Measurements from ENCODE around the gene TTC27. TPM values are rescaled to one million over a fixed set of nuclear protein-coding genes. Genes with fewer than 3 reads are reported as not detected.

TTC27 gene
- total and polyA plus RNA-seq, 2 of the 13 experiments (the other 11 are each of a cell fraction or from before 2014, with no cell fraction given), result 26.7 to 44.7 TPM

GRCh38 chr2:32863326-32863725 is 235.5 kb downstream of the TTC27 start:
- Histone ChIP-seq H3K79me2 (ENCODE audit: insufficient read depth, low read length) (no peaks in the 10 kb centered on the region), H2AFZ (ENCODE audit: low read length) (no peak overlapping the region), H3K4me3 (replicated peaks in 1 of 3; ENCODE audit: insufficient read depth in 1 of 3, low read depth in 2 of 3, low read length in 3 of 3) (no peak overlapping the region), H3K36me3 (replicated peaks in 1 of 2; ENCODE audit: control insufficient read depth in 1 of 2, insufficient read depth in 2 of 2, low read length in 2 of 2) (no peaks in the 10 kb centered on the region), H3K9me3 (ENCODE audit: low read length) (no peaks in the 10 kb centered on the region), H4K20me1 (ENCODE audit: insufficient read depth, low read length) (no peaks in the 10 kb centered on the region), H3K4me1 (ENCODE audit: insufficient read depth, low read length) (no peaks in the 10 kb centered on the region), H3K4me2 (ENCODE audit: low read depth, low read length) (no peak overlapping the region), H3K27ac (ENCODE audit: extremely low read length, insufficient read depth, low read length) (no peak overlapping the region), H3K9ac (ENCODE audit: insufficient read depth, low read depth, low read length) (no peak overlapping the region), H3K27me3 (ENCODE audit: control insufficient read depth in 1 of 2, insufficient read depth in 2 of 2, low read length in 2 of 2) (0 out of 5 replicates have a peak, but pooled peaks cover 0 to 3% of the 10 kb centered on the region in 2 experiments)
- no TSS peak for BruUV-seq (replicated peaks)
- DNase-seq (ENCODE audit: low spot score), result no peak
- POLR2A ChIA-PET, result no interaction called here
- TF ChIP-seq SMAD9 (CRISPR knock-in tag; IDR thresholded peaks at IDR 0.05), result no peak
- TF ChIP-seq ZNF768 (CRISPR knock-in tag; IDR thresholded peaks at IDR 0.05), result peak; percentile 42; the same call in 1 of the 2 replicates
- TF ChIP-seq ZNF260 (CRISPR knock-in tag; IDR thresholded peaks at IDR 0.05; ENCODE audit: borderline replicate concordance, low read depth), result no peak
- no peak for FAIRE-seq
- ATAC-seq, result no peak
- in situ Hi-C loops (cut with HindIII; ENCODE audit: extremely low pct_ligation_motif_present, low pct_unique_long_range_greater_than_20kb), result no loop called here
- CTCF ChIA-PET (ENCODE audit: low intra/inter-chr PET ratio, low total read pairs), result no interaction called here
- 13% methylated on average over 2 of the region's 2 CpGs for WGBS (ENCODE audit: low lambda C conversion rate)
- intact Hi-C loops (cut with micrococcal nuclease; ENCODE audit: unreplicated experiment), result no loop called here

DNA sequence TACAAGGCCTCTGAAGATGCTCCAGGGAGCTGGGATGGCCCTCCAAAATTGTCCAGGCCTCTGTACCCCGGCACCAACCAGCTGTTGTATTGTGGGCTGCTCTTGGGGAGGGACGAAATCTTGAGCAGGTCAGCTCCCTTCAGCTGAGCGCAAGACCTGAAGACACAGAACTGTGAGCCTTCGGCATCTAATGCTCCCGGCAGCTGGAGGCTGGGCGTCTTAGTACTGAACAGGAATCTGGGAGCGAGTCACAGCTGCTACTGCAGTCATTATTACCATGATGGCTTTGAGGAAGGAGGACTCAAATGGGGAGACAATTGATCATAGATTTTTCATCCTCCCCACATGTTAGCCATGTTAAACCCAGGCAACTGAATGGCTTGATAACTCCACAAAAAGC is 236.0 kb downstream of the TTC27 start:
- ATAC-seq (no peak), DNase-seq (ENCODE audit: low spot score) (no peak), FAIRE-seq (no peak)
- 45% methylated on average over 7 of the region's 7 CpGs for WGBS (ENCODE audit: low lambda C conversion rate)
- ChIA-PET POLR2A (no interaction called here), CTCF (ENCODE audit: low intra/inter-chr PET ratio, low total read pairs) (no interaction called here)
- H3K9ac ChIP-seq (ENCODE audit: insufficient read depth, low read depth, low read length), result no peak overlapping the region
- no peaks in the 10 kb centered on the region for H3K9me3 ChIP-seq (ENCODE audit: low read length)
- no peak overlapping the region for H3K4me3 ChIP-seq (replicated peaks in 1 of 3; ENCODE audit: insufficient read depth in 1 of 3, low read depth in 2 of 3, low read length in 3 of 3)
- no peak overlapping the region for H3K4me2 ChIP-seq (ENCODE audit: low read depth, low read length)
- H4K20me1 ChIP-seq (ENCODE audit: insufficient read depth, low read length), result no peaks in the 10 kb centered on the region
- intact Hi-C loops (cut with micrococcal nuclease; ENCODE audit: unreplicated experiment) (no loop called here), in situ Hi-C loops (cut with HindIII; ENCODE audit: extremely low pct_ligation_motif_present, low pct_unique_long_range_greater_than_20kb) (no loop called here)
- H3K4me1 ChIP-seq (ENCODE audit: insufficient read depth, low read length), result no peaks in the 10 kb centered on the region
- no peak overlapping the region for H3K27ac ChIP-seq (ENCODE audit: extremely low read length, insufficient read depth, low read length)
- no TSS peak for BruUV-seq (replicated peaks)
- 0 out of 5 replicates have a peak, but pooled peaks cover 0 to 3% of the 10 kb centered on the region in 2 experiments for H3K27me3 ChIP-seq (ENCODE audit: control insufficient read depth in 1 of 2, insufficient read depth in 2 of 2, low read length in 2 of 2)
- H3K79me2 ChIP-seq (ENCODE audit: insufficient read depth, low read length), result no peaks in the 10 kb centered on the region
- TF ChIP-seq ISX (CRISPR knock-in tag; conservative IDR thresholded peaks at IDR 0.05) (no peak), ZNF841 (CRISPR knock-in tag; IDR thresholded peaks at IDR 0.05; ENCODE audit: borderline replicate concordance) (no peak), ZNF777 (CRISPR knock-in tag; IDR thresholded peaks at IDR 0.05) (no peak), ZNF496 (CRISPR knock-in tag; IDR thresholded peaks at IDR 0.05; ENCODE audit: insufficient replicate concordance) (no peak), DNMT1 (CRISPR knock-in tag; IDR thresholded peaks at IDR 0.05) (no peak), SPEN (CRISPR knock-in tag; IDR thresholded peaks at IDR 0.05; ENCODE audit: low read depth) (no peak), MEIS1 (CRISPR knock-in tag; IDR thresholded peaks at IDR 0.05; ENCODE audit: borderline replicate concordance) (no peak)
- TF ChIP-seq, protein P1, sequence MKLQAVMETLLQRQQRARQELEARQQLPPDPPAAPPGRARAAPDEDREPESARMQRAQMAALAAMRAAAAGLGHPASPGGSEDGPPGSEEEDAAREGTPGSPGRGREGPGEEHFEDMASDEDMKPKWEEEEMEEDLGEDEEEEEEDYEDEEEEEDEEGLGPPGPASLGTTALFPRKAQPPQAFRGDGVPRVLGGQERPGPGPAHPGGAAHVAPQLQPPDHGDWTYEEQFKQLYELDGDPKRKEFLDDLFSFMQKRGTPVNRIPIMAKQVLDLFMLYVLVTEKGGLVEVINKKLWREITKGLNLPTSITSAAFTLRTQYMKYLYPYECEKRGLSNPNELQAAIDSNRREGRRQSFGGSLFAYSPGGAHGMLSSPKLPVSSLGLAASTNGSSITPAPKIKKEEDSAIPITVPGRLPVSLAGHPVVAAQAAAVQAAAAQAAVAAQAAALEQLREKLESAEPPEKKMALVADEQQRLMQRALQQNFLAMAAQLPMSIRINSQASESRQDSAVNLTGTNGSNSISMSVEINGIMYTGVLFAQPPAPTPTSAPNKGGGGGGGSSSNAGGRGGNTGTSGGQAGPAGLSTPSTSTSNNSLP (IDR thresholded peaks at IDR 0.05; ENCODE audit: low read depth, low read length), result no peak
- no peaks in the 10 kb centered on the region for H3K36me3 ChIP-seq (replicated peaks in 1 of 2; ENCODE audit: control insufficient read depth in 1 of 2, insufficient read depth in 2 of 2, low read length in 2 of 2)
- H2AFZ ChIP-seq (ENCODE audit: low read length), result no peak overlapping the region

All from HepG2 (cell line).